GM18909 (cell line): ENCODE results near the gene KCNIP3.
"Not testable (repeated sequence)": the region's sequence is repeated elsewhere in the genome, so short reads cannot be mapped to it uniquely, and the experiment has no call there.

ENCODE experiments used
- ATAC-seq: cut with Tn5 transposase; IDR thresholded peaks from one replicate; pipeline ENCODE4 v1.9.1; 2021; ENCODE audit warnings: mild to moderate bottlenecking; ENCODE audit not compliant: unreplicated experiment, poor library complexity

Gene KCNIP3

GRCh38 chr2:95399061-95399460 is 101.9 kb downstream of the KCNIP3 start:
- no peak for ATAC-seq

- no peak for ATAC-seq
Observed at GRCh38 chr2:95401480-95401879, 104.3 kb downstream of the KCNIP3 start.

GRCh38 chr2:95402004-95402369 is 104.8 kb downstream of the KCNIP3 start:
- peak; percentile 25 for ATAC-seq

GRCh38 chr2:95402370-95403203 is 105.4 kb downstream of the KCNIP3 start, which contains the start of gene FAHD2A:
Gene FAHD2A, plus strand, starts transcription at chr2:95402708. Its CDS starts 2,851 bp downstream, at chr2:95405559.
- ATAC-seq: peak; percentile 95

- ATAC-seq: peak; percentile 29
Observed at GRCh38 chr2:95403204-95403721, 106.1 kb downstream of the KCNIP3 start.

- not testable (repeated sequence) for ATAC-seq
Observed at GRCh38 chr2:95403824-95404223, 106.7 kb downstream of the KCNIP3 start.

GRCh38 chr2:95404676-95405075 is 107.5 kb downstream of the KCNIP3 start:
- ATAC-seq: not testable (repeated sequence)

- ATAC-seq: not testable (repeated sequence)
Observed at GRCh38 chr2:95411239-95411638, 114.1 kb downstream of the KCNIP3 start.

GRCh38 chr2:95414015-95414594 is 117.0 kb downstream of the KCNIP3 start:
- ATAC-seq: peak; percentile 80

GRCh38 chr2:95415138-95415537 is 118.0 kb downstream of the KCNIP3 start:
- ATAC-seq: not testable (repeated sequence)

GRCh38 chr2:95415561-95415960 is 118.4 kb downstream of the KCNIP3 start:
- ATAC-seq: not testable (repeated sequence)

GRCh38 chr2:95427196-95427867 is 130.2 kb downstream of the KCNIP3 start:
- ATAC-seq: not testable (repeated sequence)

- not testable (repeated sequence) for ATAC-seq
Observed at GRCh38 chr2:95429748-95430467, 132.8 kb downstream of the KCNIP3 start.

GRCh38 chr2:95433373-95433772 is 136.2 kb downstream of the KCNIP3 start:
- not testable (repeated sequence) for ATAC-seq

GRCh38 chr2:95433973-95434372 is 136.8 kb downstream of the KCNIP3 start:
- ATAC-seq: not testable (repeated sequence)

- not testable (repeated sequence) for ATAC-seq
Observed at GRCh38 chr2:95434507-95435076, 137.4 kb downstream of the KCNIP3 start.

- ATAC-seq: not testable (repeated sequence)
Observed at GRCh38 chr2:95435162-95435871, 138.2 kb downstream of the KCNIP3 start.
